ENCODE measurements around the gene HBA2. TPM values are rescaled to one million over a fixed set of nuclear protein-coding genes. Genes with fewer than 3 reads are reported as not detected.
"Not testable (repeated sequence)": the region's sequence is repeated elsewhere in the genome, so short reads cannot be mapped to it uniquely, and the experiment has no call there.

Gene HBA2
- total RNA-seq, 6 experiments from 2014 or later: 17.8 to 522 (median 55.9) TPM

DNA sequence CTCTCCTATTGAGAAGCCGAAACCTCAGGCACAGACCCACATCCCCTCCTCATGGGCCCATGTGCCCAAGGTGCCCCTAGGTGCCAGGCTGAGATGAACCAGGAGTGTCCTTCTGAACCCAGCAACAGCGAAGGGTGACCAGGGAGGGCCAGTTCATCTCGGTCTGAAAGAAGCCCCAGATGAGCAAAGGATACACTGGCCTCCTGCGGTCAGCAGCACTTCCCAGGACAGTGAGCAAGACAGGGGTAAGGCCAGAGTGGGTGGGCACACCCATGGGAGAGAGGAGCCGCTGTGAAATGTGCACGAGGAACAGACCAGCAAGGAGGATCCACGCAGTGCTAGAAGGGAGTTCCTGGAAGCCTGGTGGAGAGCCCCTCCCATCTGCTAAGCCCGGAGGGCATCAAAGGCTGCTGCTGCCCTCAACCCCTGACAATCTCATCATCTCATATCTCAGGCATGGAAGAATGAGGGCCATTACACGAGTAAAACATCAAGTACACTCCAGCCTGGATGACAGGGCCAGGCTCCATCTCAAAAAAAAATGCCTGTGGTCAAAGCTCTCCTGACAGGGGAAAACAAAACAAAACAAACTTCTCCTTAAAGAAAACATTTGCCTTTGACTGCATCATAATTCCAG is 23.5 kb upstream of the HBA2 start:
- H3K4me3 ChIP-seq: no peak overlapping the region

DNA sequence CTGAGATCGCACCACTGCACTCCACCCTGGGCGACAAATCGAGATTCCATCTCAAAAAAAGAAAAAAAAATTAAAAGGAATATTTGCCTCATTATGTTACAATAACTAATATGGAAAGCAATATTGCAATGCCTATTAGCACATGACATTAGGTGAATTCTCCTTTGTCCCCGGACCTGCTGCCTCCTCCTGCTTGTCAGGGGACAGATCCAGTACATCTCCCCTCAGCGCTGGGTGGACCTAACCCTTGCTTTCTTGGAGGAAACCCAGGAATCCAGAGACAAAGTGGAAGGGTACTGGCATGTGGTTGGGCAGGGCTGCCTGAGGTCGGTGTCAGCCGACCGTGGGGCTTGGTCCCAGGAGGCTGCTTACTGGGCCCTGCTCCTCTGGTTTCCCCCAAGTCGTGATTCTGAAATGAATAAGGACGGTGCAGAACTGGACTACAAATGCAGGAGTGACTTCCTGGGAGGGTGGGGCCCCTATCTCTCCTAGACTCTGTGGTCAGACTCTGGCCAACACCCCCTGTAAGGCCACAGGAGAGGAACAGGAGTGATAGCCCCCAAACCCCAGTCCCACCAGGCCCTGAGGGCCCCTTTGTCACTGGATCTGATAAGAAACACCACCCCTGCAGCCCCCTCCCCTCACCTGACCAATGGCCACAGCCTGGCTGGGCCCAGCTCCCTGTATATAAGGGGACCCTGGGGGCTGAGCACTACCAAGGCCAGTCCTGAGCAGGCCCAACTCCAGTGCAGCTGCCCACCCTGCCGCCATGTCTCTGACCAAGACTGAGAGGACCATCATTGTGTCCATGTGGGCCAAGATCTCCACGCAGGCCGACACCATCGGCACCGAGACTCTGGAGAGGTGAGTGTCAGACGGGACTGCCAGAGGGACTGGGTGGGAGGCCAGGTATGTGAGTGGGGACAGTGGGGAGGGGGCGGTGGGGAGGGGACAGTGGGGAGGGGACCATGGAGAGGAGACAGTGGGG is 20.2 kb upstream of the HBA2 start, which contains the start of gene HBZ:
Gene HBZ (plus strand): TSS at position 504 of the 988 bp plus-strand sequence. CDS start 266 bp downstream, at position 770.
- TF ChIP-seq, protein P1, sequence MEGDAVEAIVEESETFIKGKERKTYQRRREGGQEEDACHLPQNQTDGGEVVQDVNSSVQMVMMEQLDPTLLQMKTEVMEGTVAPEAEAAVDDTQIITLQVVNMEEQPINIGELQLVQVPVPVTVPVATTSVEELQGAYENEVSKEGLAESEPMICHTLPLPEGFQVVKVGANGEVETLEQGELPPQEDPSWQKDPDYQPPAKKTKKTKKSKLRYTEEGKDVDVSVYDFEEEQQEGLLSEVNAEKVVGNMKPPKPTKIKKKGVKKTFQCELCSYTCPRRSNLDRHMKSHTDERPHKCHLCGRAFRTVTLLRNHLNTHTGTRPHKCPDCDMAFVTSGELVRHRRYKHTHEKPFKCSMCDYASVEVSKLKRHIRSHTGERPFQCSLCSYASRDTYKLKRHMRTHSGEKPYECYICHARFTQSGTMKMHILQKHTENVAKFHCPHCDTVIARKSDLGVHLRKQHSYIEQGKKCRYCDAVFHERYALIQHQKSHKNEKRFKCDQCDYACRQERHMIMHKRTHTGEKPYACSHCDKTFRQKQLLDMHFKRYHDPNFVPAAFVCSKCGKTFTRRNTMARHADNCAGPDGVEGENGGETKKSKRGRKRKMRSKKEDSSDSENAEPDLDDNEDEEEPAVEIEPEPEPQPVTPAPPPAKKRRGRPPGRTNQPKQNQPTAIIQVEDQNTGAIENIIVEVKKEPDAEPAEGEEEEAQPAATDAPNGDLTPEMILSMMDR (IDR thresholded peaks at IDR 0.05): no peak
- TF ChIP-seq POLR2A (IDR thresholded peaks at IDR 0.05): no peak
- H3K27me3 ChIP-seq: no peaks in the 10 kb centered on the region
- peaks cover 0 to 5% (median 2%) of the 10 kb centered on the region in 4 donors for H3K4me1 ChIP-seq
- no peaks in the 10 kb centered on the region for H3K9me3 ChIP-seq
- no peak within 1 kb of the TSS for H3K27ac ChIP-seq
- DNase-seq: peak in 1 of 3 donors; percentile 31
- WGBS (ENCODE audit: insufficient coverage, low coverage, low lambda C conversion rate, missing lambda C conversion rate): 70% methylated on average over 11 of the region's 17 CpGs
- no peak within 1 kb of the TSS for H3K4me3 ChIP-seq
- ATAC-seq: peak in 2 of 4 donors; percentile 24 to 28
- intact Hi-C loops (cut with DNase I): no loop called here
- no peaks in the 10 kb centered on the region for H3K36me3 ChIP-seq

More for the DNA sequence above, 23.5 kb upstream of the HBA2 start:
- peak in 1 of 4 donors; percentile 21 for ATAC-seq
- H3K4me1 ChIP-seq: no peaks in the 10 kb centered on the region
- H3K27ac ChIP-seq: no peak overlapping the region
- TF ChIP-seq POLR2A (IDR thresholded peaks at IDR 0.05): no peak
- TF ChIP-seq, protein P1 (IDR thresholded peaks at IDR 0.05): no peak
- peak in 1 of 3 donors; percentile 27 for DNase-seq
- H3K9me3 ChIP-seq: no peaks in the 10 kb centered on the region
- intact Hi-C loops (cut with DNase I): no loop called here
- no peaks in the 10 kb centered on the region for H3K27me3 ChIP-seq
- 42% methylated on average over 8 of the region's 9 CpGs for WGBS (ENCODE audit: insufficient coverage, low coverage, low lambda C conversion rate, missing lambda C conversion rate)
- H3K36me3 ChIP-seq: no peaks in the 10 kb centered on the region

DNA sequence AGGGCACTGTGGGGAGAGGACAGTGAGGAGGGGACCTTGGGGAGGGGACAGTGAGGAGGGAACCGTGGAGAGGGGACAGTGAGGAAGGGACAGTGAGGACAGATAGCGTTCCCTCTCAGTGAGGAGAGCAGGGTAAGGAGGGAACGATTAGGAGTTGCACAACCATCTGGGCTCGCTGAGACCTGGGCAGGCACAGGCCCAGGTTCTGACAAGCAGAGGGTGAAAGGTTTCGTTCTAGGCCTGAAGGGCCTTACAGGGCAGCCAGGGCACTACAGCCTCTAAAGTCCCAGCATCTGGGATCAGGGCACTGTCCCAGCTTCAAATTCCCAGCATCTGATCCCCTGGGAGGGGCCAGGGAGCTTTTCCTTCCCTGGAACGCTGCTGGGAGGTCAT is 19.6 kb upstream of the HBA2 start:
- intact Hi-C loops (cut with DNase I); H3K9me3 ChIP-seq; H3K27me3 ChIP-seq; H3K36me3 ChIP-seq; DNase-seq; H3K4me3 ChIP-seq; H3K4me1 ChIP-seq; H3K27ac ChIP-seq: not testable (repeated sequence)
- peak; percentile 67 to 97 (median 82) for ATAC-seq
- 28% methylated on average over 2 of the region's 6 CpGs for WGBS (ENCODE audit: insufficient coverage, low coverage, low lambda C conversion rate, missing lambda C conversion rate)

DNA sequence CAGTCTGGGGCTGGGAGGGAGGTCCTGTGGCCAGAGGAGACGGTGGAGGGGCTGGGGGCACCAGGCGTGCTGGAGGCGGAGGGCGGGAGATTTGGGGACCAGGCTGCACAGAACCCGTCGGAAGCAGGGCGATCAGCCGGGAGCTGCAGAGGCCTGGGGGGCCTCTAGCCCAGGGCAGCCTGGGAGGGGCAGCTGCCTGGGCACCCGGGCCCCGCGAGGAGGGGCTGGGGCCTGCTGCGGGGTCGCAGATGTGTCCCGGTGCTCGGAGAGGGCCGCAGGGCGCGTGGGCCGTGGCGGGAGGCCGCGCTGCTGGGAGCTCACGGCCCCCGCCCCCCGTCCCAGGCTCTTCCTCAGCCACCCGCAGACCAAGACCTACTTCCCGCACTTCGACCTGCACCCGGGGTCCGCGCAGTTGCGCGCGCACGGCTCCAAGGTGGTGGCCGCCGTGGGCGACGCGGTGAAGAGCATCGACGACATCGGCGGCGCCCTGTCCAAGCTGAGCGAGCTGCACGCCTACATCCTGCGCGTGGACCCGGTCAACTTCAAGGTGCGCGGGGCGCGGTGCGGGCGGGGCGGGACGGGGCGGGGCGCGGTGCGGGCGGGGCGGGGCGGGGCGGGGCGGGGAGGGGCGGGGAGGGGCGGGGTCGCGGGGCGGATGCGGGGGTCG is 19.0 kb upstream of the HBA2 start:
- H3K4me1 ChIP-seq; H3K27ac ChIP-seq; intact Hi-C loops (cut with DNase I); H3K4me3 ChIP-seq; H3K36me3 ChIP-seq; H3K9me3 ChIP-seq; DNase-seq; H3K27me3 ChIP-seq: not testable (repeated sequence)
- WGBS (ENCODE audit: insufficient coverage, low coverage, low lambda C conversion rate, missing lambda C conversion rate): no CpG with 5 or more reads among the region's 74 CpGs
- ATAC-seq: peak in 2 of 4 donors; percentile 9 to 26

DNA sequence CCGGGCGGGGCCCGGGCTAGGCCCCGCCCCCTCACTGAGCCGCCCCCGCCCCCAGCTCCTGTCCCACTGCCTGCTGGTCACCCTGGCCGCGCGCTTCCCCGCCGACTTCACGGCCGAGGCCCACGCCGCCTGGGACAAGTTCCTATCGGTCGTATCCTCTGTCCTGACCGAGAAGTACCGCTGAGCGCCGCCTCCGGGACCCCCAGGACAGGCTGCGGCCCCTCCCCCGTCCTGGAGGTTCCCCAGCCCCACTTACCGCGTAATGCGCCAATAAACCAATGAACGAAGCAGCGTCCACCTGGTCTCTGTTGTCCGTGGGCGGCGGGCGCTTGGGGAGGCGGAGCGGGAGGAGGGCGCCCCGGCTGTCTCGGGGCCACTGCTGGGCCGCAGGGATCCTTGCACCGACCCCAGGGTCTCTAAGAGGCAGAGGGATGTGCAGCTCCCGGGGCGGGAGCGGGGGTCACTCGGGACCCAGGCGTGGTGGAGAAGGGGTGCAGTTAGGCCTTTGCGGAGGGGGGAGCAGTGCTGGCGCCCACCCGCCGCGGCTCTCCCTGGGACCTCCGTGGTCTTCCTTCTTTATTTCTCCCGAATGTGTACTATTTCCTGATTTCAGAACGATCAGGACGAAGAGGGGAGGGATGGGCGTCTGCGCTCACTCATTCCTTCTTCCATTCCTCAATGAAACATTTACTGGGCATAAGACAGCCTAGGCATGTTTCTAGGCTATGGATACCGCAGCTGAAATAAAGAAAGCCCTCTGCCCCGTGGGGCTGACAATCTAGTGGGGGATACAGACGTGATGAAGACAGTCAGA is 18.3 kb upstream of the HBA2 start:
- Histone ChIP-seq H3K4me3 (peak overlapping the region; percentile 5 to 18 (median 13)), H3K9me3 (no peaks in the 10 kb centered on the region), H3K27me3 (no peaks in the 10 kb centered on the region), H3K36me3 (no peaks in the 10 kb centered on the region), H3K27ac (no peak overlapping the region), H3K4me1 (peaks cover 0 to 5% (median 2%) of the 10 kb centered on the region in 4 donors)
- intact Hi-C loops (cut with DNase I): no loop called here
- peak in 3 of 4 donors; percentile 17 to 32 (median 23) for ATAC-seq
- TF ChIP-seq POLR2A (IDR thresholded peaks at IDR 0.05): no peak
- TF ChIP-seq, protein P1 (IDR thresholded peaks at IDR 0.05): no peak
- peak in 1 of 3 donors; percentile 55 for DNase-seq
- 4% methylated on average over 14 of the region's 59 CpGs for WGBS (ENCODE audit: insufficient coverage, low coverage, low lambda C conversion rate, missing lambda C conversion rate)
